ENCODE measurements around the gene TERT. TPM values are rescaled to one million over a fixed set of nuclear protein-coding genes. Genes with fewer than 3 reads are reported as not detected.
"Not testable (repeated sequence)": the region's sequence is repeated elsewhere in the genome, so short reads cannot be mapped to it uniquely, and the experiment has no call there.

Gene TERT
- total RNA-seq, 2 experiments from 2014 or later, result 4.7 to 7.3 TPM

GRCh38 chr5:1242733-1243486 lies 52.0 kb downstream of the TERT start:
- POLR2A ChIA-PET, result no interaction called here

GRCh38 chr5:1241509-1242080 lies 53.3 kb downstream of the TERT start:
- Mint-ChIP-seq H3K27ac (no peak overlapping the region), H3K27me3 (peaks cover 6% of the 10 kb centered on the region), H3K4me1 (ENCODE audit: low read depth) (no peaks in the 10 kb centered on the region), H3K4me3 (no peak overlapping the region), H3K9me3 (peaks cover under 1% of the 10 kb centered on the region), H3K36me3 (no peaks in the 10 kb centered on the region)
- ChIA-PET POLR2A (no interaction called here), CTCF (no interaction called here)
- DNase-seq, result no peak
- intact Hi-C loops (cut with micrococcal nuclease), result no loop called here

More at GRCh38 chr5:1242733-1243486, 52.0 kb downstream of the TERT start:
- no peaks in the 10 kb centered on the region for H3K36me3 Mint-ChIP-seq
- no peak overlapping the region for H3K4me3 Mint-ChIP-seq
- no peaks in the 10 kb centered on the region for H3K4me1 Mint-ChIP-seq (ENCODE audit: low read depth)
- intact Hi-C loops (cut with micrococcal nuclease), result no loop called here
- H3K9me3 Mint-ChIP-seq, result no peaks in the 10 kb centered on the region
- DNase-seq, result no peak
- CTCF ChIA-PET, result no interaction called here
- H3K27me3 Mint-ChIP-seq, result peaks cover 12% of the 10 kb centered on the region
- no peak overlapping the region for H3K27ac Mint-ChIP-seq

- Mint-ChIP-seq H3K9me3 (peaks cover 10% of the 10 kb centered on the region), H3K27me3 (peaks cover 5% of the 10 kb centered on the region), H3K27ac (no peak overlapping the region), H3K36me3 (no peaks in the 10 kb centered on the region), H3K4me3 (no peak overlapping the region), H3K4me1 (ENCODE audit: low read depth) (no peaks in the 10 kb centered on the region)
- ChIA-PET CTCF (no interaction called here), POLR2A (no interaction called here)
- no peak for DNase-seq
- intact Hi-C loops (cut with micrococcal nuclease), result no loop called here
Observed at GRCh38 chr5:1240496-1241260, 54.2 kb downstream of the TERT start.

- intact Hi-C loops (cut with micrococcal nuclease), result no loop called here
- Mint-ChIP-seq H3K27me3 (peaks cover 2% of the 10 kb centered on the region), H3K36me3 (no peaks in the 10 kb centered on the region), H3K4me1 (ENCODE audit: low read depth) (no peaks in the 10 kb centered on the region), H3K9me3 (peaks cover 14% of the 10 kb centered on the region), H3K4me3 (no peak overlapping the region), H3K27ac (no peak overlapping the region)
- no peak for DNase-seq
- ChIA-PET CTCF (no interaction called here), POLR2A (no interaction called here)
Observed at GRCh38 chr5:1239505-1240251, 55.2 kb downstream of the TERT start.

GRCh38 chr5:1235838-1236237 lies 59.0 kb downstream of the TERT start:
- Mint-ChIP-seq H3K36me3 (no peaks in the 10 kb centered on the region), H3K9me3 (peaks cover 14% of the 10 kb centered on the region), H3K27me3 (peaks cover 2% of the 10 kb centered on the region), H3K4me1 (ENCODE audit: low read depth) (no peaks in the 10 kb centered on the region), H3K27ac (no peak overlapping the region), H3K4me3 (no peak overlapping the region)
- ChIA-PET CTCF (interaction anchor here (1.0 kb wide), 1 partner anchor 62 kb away, joined by 3 read pairs; no protein-coding TSS in a partner anchor), POLR2A (no interaction called here)
- intact Hi-C loops (cut with micrococcal nuclease), result no loop called here
- no peak for DNase-seq

- intact Hi-C loops (cut with micrococcal nuclease), result no loop called here
- H3K27ac Mint-ChIP-seq, result no peak overlapping the region
- peaks cover 14% of the 10 kb centered on the region for H3K9me3 Mint-ChIP-seq
- no peaks in the 10 kb centered on the region for H3K4me1 Mint-ChIP-seq (ENCODE audit: low read depth)
- no peak overlapping the region for H3K4me3 Mint-ChIP-seq
- CTCF ChIA-PET, result interaction anchor here (1.0 kb wide), 1 partner anchor 61 kb away, joined by 3 read pairs; no protein-coding TSS in a partner anchor
- H3K27me3 Mint-ChIP-seq, result peaks cover 3% of the 10 kb centered on the region
- H3K36me3 Mint-ChIP-seq, result no peaks in the 10 kb centered on the region
- no peak for DNase-seq
- POLR2A ChIA-PET, result no interaction called here
Observed at GRCh38 chr5:1235379-1235778, 59.5 kb downstream of the TERT start.

GRCh38 chr5:1232780-1233179 lies 62.1 kb downstream of the TERT start:
- peaks cover 14% of the 10 kb centered on the region for H3K9me3 Mint-ChIP-seq

GRCh38 chr5:1231354-1231905 lies 63.4 kb downstream of the TERT start:
- CTCF ChIA-PET, result no interaction called here
- peaks cover 11% of the 10 kb centered on the region for H3K9me3 Mint-ChIP-seq

More at GRCh38 chr5:1232780-1233179, 62.1 kb downstream of the TERT start:
- Mint-ChIP-seq H3K36me3 (no peaks in the 10 kb centered on the region), H3K4me1 (ENCODE audit: low read depth) (no peaks in the 10 kb centered on the region), H3K27me3 (peaks cover 9% of the 10 kb centered on the region), H3K4me3 (no peak overlapping the region), H3K27ac (no peak overlapping the region)
- intact Hi-C loops (cut with micrococcal nuclease), result no loop called here
- ChIA-PET CTCF (no interaction called here), POLR2A (no interaction called here)
- DNase-seq, result no peak

GRCh38 chr5:1230551-1230950 lies 64.3 kb downstream of the TERT start:
- ChIA-PET CTCF (no interaction called here), POLR2A (no interaction called here)
- Mint-ChIP-seq H3K4me1 (ENCODE audit: low read depth) (no peaks in the 10 kb centered on the region), H3K4me3 (no peak overlapping the region), H3K27me3 (peaks cover 9% of the 10 kb centered on the region), H3K27ac (no peak overlapping the region), H3K36me3 (no peaks in the 10 kb centered on the region), H3K9me3 (peaks cover 3% of the 10 kb centered on the region)
- intact Hi-C loops (cut with micrococcal nuclease), result no loop called here
- DNase-seq, result no peak

More at GRCh38 chr5:1231354-1231905, 63.4 kb downstream of the TERT start:
- peaks cover 9% of the 10 kb centered on the region for H3K27me3 Mint-ChIP-seq
- DNase-seq, result no peak
- H3K4me3 Mint-ChIP-seq, result no peak overlapping the region
- no peaks in the 10 kb centered on the region for H3K36me3 Mint-ChIP-seq
- intact Hi-C loops (cut with micrococcal nuclease), result no loop called here
- no peak overlapping the region for H3K27ac Mint-ChIP-seq
- no peaks in the 10 kb centered on the region for H3K4me1 Mint-ChIP-seq (ENCODE audit: low read depth)
- POLR2A ChIA-PET, result no interaction called here

GRCh38 chr5:1229822-1230221 lies 65.0 kb downstream of the TERT start:
- intact Hi-C loops (cut with micrococcal nuclease), result no loop called here

GRCh38 chr5:1229023-1229422 lies 65.8 kb downstream of the TERT start:
- DNase-seq; H3K4me3 Mint-ChIP-seq; H3K9me3 Mint-ChIP-seq; H3K27me3 Mint-ChIP-seq; POLR2A ChIA-PET; CTCF ChIA-PET; H3K27ac Mint-ChIP-seq; H3K4me1 Mint-ChIP-seq (ENCODE audit: low read depth); intact Hi-C loops (cut with micrococcal nuclease); H3K36me3 Mint-ChIP-seq: not testable (repeated sequence)

More at GRCh38 chr5:1229822-1230221, 65.0 kb downstream of the TERT start:
- no peak for DNase-seq
- POLR2A ChIA-PET, result no interaction called here
- Mint-ChIP-seq H3K9me3 (no peaks in the 10 kb centered on the region), H3K36me3 (no peaks in the 10 kb centered on the region), H3K4me3 (no peak overlapping the region), H3K27me3 (peaks cover 9% of the 10 kb centered on the region), H3K4me1 (ENCODE audit: low read depth) (no peaks in the 10 kb centered on the region), H3K27ac (no peak overlapping the region)
- CTCF ChIA-PET, result no interaction called here

- no peaks in the 10 kb centered on the region for H3K4me1 Mint-ChIP-seq (ENCODE audit: low read depth)
- CTCF ChIA-PET, result no interaction called here
- H3K4me3 Mint-ChIP-seq, result no peak overlapping the region
- no peak overlapping the region for H3K27ac Mint-ChIP-seq
- H3K36me3 Mint-ChIP-seq, result no peaks in the 10 kb centered on the region
- POLR2A ChIA-PET, result no interaction called here
- peaks cover 9% of the 10 kb centered on the region for H3K27me3 Mint-ChIP-seq
- DNase-seq, result no peak
- H3K9me3 Mint-ChIP-seq, result no peaks in the 10 kb centered on the region
- intact Hi-C loops (cut with micrococcal nuclease), result no loop called here
Observed at GRCh38 chr5:1228120-1228519, 66.7 kb downstream of the TERT start.
